ENCODE data around the gene KRTAP13-4. TPM values are rescaled to one million over a fixed set of nuclear protein-coding genes. Genes with fewer than 3 reads are reported as not detected.

Gene KRTAP13-4
- total and polyA plus RNA-seq, 2 of the 8 experiments (the other 6 are each of a cell fraction or from before 2014, with no cell fraction given), result 1.2 TPM; not detected in 1

DNA sequence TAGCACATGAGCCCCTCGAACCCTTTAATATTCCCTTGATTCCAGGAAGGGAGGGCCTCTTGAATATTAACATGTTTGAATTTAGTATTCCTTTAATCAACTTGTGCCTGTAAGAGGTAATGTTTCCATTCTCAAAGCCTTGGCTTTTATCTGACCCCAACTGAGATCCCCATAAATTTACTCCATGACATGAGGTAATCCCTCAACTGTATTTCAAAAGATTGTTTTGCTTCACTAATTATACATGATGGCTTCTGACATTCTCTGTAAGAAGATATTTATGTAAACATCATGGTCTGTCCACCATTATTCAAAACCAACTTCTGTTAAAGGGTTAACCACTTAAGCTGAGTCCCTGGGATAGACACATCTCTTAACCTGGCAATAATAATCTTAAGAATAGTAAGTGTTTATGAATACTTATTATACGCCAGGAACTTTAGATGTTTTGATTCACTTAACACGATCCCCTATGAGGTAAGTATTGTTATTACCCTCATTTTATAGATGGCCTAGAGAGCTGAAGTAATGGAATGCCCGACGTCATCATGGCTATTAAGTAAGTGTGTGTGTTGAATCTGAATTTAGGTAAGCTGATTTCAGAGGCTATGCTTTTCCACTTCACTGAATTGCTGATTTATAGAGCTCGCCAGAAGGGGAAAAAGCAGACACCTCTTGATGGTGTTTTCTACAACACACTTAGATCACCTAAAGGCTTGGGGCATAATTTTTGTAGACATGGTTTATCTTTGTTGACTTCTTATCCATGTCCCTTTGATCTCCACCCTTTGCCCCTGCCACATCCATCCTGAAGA, 39.1 kb downstream of the KRTAP13-4 start:
- H3K27ac ChIP-seq (ENCODE audit: low read depth, low read length), result no peak overlapping the region
- POLR2A ChIA-PET (ENCODE audit: partially characterized antibody), result no interaction called here

More for the DNA sequence above, 39.1 kb downstream of the KRTAP13-4 start:
- H3K4me2 ChIP-seq (ENCODE audit: insufficient read depth in 1 of 2, low read depth in 2 of 2, low read length in 2 of 2), result no peak overlapping the region
- FAIRE-seq, result no peak
- H2BK5ac ChIP-seq (ENCODE audit: low read depth, low read length), result no peak overlapping the region
- H3K18ac ChIP-seq (ENCODE audit: extremely low read depth, low read length), result no peak overlapping the region
- H3K23me2 ChIP-seq (ENCODE audit: low read depth, low read length), result no peaks in the 10 kb centered on the region
- H4K8ac ChIP-seq (ENCODE audit: extremely low read depth, insufficient read depth, low read length), result no peak overlapping the region
- no peaks in the 10 kb centered on the region for H3K9me3 ChIP-seq (ENCODE audit: insufficient read depth in 2 of 2, low read depth in 1 of 2, low read length in 1 of 2)
- H2AK5ac ChIP-seq (ENCODE audit: low read depth, low read length), result no peak overlapping the region
- no peak overlapping the region for H2BK20ac ChIP-seq (ENCODE audit: low read length)
- H3K79me2 ChIP-seq (ENCODE audit: control insufficient read depth in 1 of 2, insufficient read depth in 2 of 2, low read length in 2 of 2), result no peaks in the 10 kb centered on the region
- no peak overlapping the region for H3K9ac ChIP-seq (replicated peaks in 1 of 4; ENCODE audit: extremely low read depth in 1 of 4, low read depth in 3 of 4, low read length in 3 of 4)
- no peak overlapping the region for H3K56ac ChIP-seq (replicated peaks; ENCODE audit: insufficient read length, low read depth, low read length)
- no peak for TF ChIP-seq BRCA1 (IDR thresholded peaks at IDR 0.05; ENCODE audit: low read depth, low read length)
- no peak for TF ChIP-seq POLR2A (IDR thresholded peaks at IDR 0.05; ENCODE audit: control extremely low read depth in 1 of 2, low read depth in 2 of 2, low read length in 2 of 2)
- no peak for TF ChIP-seq NRF1 (IDR thresholded peaks at IDR 0.05; ENCODE audit: low read depth, low read length)
- H4K20me1 ChIP-seq (replicated peaks in 1 of 2; ENCODE audit: control insufficient read depth in 1 of 2, insufficient read depth in 2 of 2, low read length in 2 of 2), result no peaks in the 10 kb centered on the region
- no peak overlapping the region for H2AFZ ChIP-seq (ENCODE audit: low read length)
- no peak overlapping the region for H4K5ac ChIP-seq (ENCODE audit: insufficient read length, low read depth, low read length)
- H3K4me1 ChIP-seq (replicated peaks in 1 of 4; ENCODE audit: control insufficient read depth in 3 of 4, insufficient read depth in 4 of 4, low read length in 3 of 4), result no peaks in the 10 kb centered on the region
- no peak overlapping the region for H4K91ac ChIP-seq (replicated peaks; ENCODE audit: insufficient read length, low read length)
- no peak overlapping the region for H2BK15ac ChIP-seq (ENCODE audit: low read length)
- no peak overlapping the region for H2BK120ac ChIP-seq (replicated peaks; ENCODE audit: low read depth, low read length)
- H3K4ac ChIP-seq (replicated peaks; ENCODE audit: insufficient read length, low read depth, low read length), result no peak overlapping the region
- no peaks in the 10 kb centered on the region for H3K27me3 ChIP-seq (replicated peaks in 1 of 4; ENCODE audit: control insufficient read depth in 3 of 4, extremely low read depth in 1 of 4, insufficient read depth in 3 of 4, low read length in 3 of 4)
- no peak for DNase-seq (ENCODE audit: low read depth in 1 of 2, low spot score in 2 of 2)
- no peak overlapping the region for H3K4me3 ChIP-seq (ENCODE audit: extremely low read depth in 1 of 4, insufficient read depth in 2 of 4, low read depth in 3 of 4, low read length in 4 of 4)
- no peaks in the 10 kb centered on the region for H3K36me3 ChIP-seq (ENCODE audit: control insufficient read depth in 2 of 4, insufficient read depth in 4 of 4, low read length in 3 of 4)
- CTCF ChIA-PET (ENCODE audit: partially characterized antibody), result interaction anchor here (0.7 to 1.3 kb wide), 3 partner anchors 28 to 128 kb away, joined by 3 to 4 read pairs (median 3); no protein-coding TSS in a partner anchor
- H2BK12ac ChIP-seq (ENCODE audit: low read depth, low read length), result no peak overlapping the region
- WGBS, 2 experiments (ENCODE audit: extremely low coverage in 1 of 2, insufficient coverage in 1 of 2, insufficient read length in 1 of 2, insufficient replicate concordance in 2 of 2, low coverage in 1 of 2, low lambda C conversion rate in 2 of 2, missing lambda C conversion rate in 1 of 2), result 86% methylated on average over 6 of the region's 6 CpGs; no CpG with 5 or more reads in 1 of the 2 experiments
- no peaks in the 10 kb centered on the region for H3K79me1 ChIP-seq (ENCODE audit: low read depth, low read length)
- no peak overlapping the region for H3K14ac ChIP-seq (ENCODE audit: insufficient read length)
- H3K23ac ChIP-seq (ENCODE audit: insufficient read length), result no peak overlapping the region

All from H1 (cell line).